Mesodermal cell (in vitro differentiated cells): ENCODE measurements around the gene PYGB.

Experiments used
- H3K27ac ChIP-seq: 2 replicates; pipeline ENCODE4 v1.7.0; 2013; ENCODE audit warnings: mild to moderate bottlenecking, low read depth, low read length, moderate library complexity; ENCODE audit not compliant: severe bottlenecking
- H3K36me3 ChIP-seq: 2 replicates; pipeline ENCODE4 v1.7.1; 2013; ENCODE audit warnings: mild to moderate bottlenecking, low read length, moderate library complexity; ENCODE audit not compliant: control insufficient read depth, insufficient read depth
- H3K4me1 ChIP-seq: one replicate; pipeline ENCODE4 v1.7.1; 2013; ENCODE audit warnings: mild to moderate bottlenecking, low read length; ENCODE audit not compliant: insufficient read depth, control insufficient read depth, poor library complexity, severe bottlenecking
- H3K4me3 ChIP-seq: 2 replicates; pipeline ENCODE4 v1.7.0; 2013; ENCODE audit warnings: low read length, control low read depth, mild to moderate bottlenecking; ENCODE audit not compliant: insufficient read depth, poor library complexity, severe bottlenecking; ENCODE audit errors: extremely low read depth
- H3K9me3 ChIP-seq: 2 replicates; pipeline ENCODE4 v1.7.1; 2013; ENCODE audit warnings: mild to moderate bottlenecking, low read length, moderate library complexity; ENCODE audit not compliant: control insufficient read depth
- WGBS, 2 experiments: methylation state at CpG; one replicate each; pipeline ENCODE4 v1.1.5; 2013; ENCODE audit warnings: missing lambda C conversion rate in 2 of 2; ENCODE audit not compliant: insufficient coverage in 2 of 2; 5-methylcytosine and 5-hydroxymethylcytosine counted together

Gene PYGB

GRCh38 chr20:25294459-25295385, 46.8 kb downstream of the PYGB start:
- H3K27ac ChIP-seq, result no peak overlapping the region
- 68 to 70% methylated on average over 21 to 22 of the region's 22 CpGs for WGBS, 2 experiments
- H3K9me3 ChIP-seq, result no peaks in the 10 kb centered on the region
- no peak overlapping the region for H3K4me3 ChIP-seq
- peaks cover 15% of the 10 kb centered on the region for H3K4me1 ChIP-seq
- peaks cover 60% of the 10 kb centered on the region for H3K36me3 ChIP-seq

GRCh38 chr20:25295386-25296093, 47.7 kb downstream of the PYGB start:
- Histone ChIP-seq H3K4me1 (peaks cover 23% of the 10 kb centered on the region), H3K36me3 (peaks cover 55% of the 10 kb centered on the region), H3K9me3 (no peaks in the 10 kb centered on the region), H3K27ac (no peak overlapping the region), H3K4me3 (no peak overlapping the region)
- WGBS, 2 experiments, result 81 to 85% methylated on average over 9 to 10 of the region's 10 CpGs

GRCh38 chr20:25296094-25297093, 48.5 kb downstream of the PYGB start:
- H3K27ac ChIP-seq, result peak overlapping the region; percentile 10

GRCh38 chr20:25297141-25297905, 49.4 kb downstream of the PYGB start:
- no peak overlapping the region for H3K4me3 ChIP-seq
- H3K4me1 ChIP-seq, result peaks cover 31% of the 10 kb centered on the region
- no peaks in the 10 kb centered on the region for H3K9me3 ChIP-seq
- peaks cover 46% of the 10 kb centered on the region for H3K36me3 ChIP-seq
- no peak overlapping the region for H3K27ac ChIP-seq
- WGBS, 2 experiments, result 95 to 96% methylated on average over 4 to 7 of the region's 10 CpGs

More at GRCh38 chr20:25296094-25297093, 48.5 kb downstream of the PYGB start:
- Histone ChIP-seq H3K9me3 (no peaks in the 10 kb centered on the region), H3K4me1 (peaks cover 31% of the 10 kb centered on the region), H3K4me3 (no peak overlapping the region), H3K36me3 (peaks cover 47% of the 10 kb centered on the region)
- WGBS, 2 experiments, result 97 to 98% methylated on average over 21 to 22 of the region's 24 CpGs

GRCh38 chr20:25299806-25300205, 51.9 kb downstream of the PYGB start:
- no peak overlapping the region for H3K4me3 ChIP-seq
- H3K9me3 ChIP-seq, result no peaks in the 10 kb centered on the region
- H3K27ac ChIP-seq, result peak overlapping the region; percentile 45
- peaks cover 31% of the 10 kb centered on the region for H3K4me1 ChIP-seq
- WGBS, 2 experiments, result 84 to 97% methylated on average over 5 to 6 of the region's 9 CpGs
- peaks cover 64% of the 10 kb centered on the region for H3K36me3 ChIP-seq

- 76 to 79% methylated on average over 11 to 12 of the region's 13 CpGs for WGBS, 2 experiments
- H3K4me1 ChIP-seq, result peaks cover 29% of the 10 kb centered on the region
- no peaks in the 10 kb centered on the region for H3K9me3 ChIP-seq
- H3K4me3 ChIP-seq, result no peak overlapping the region
- H3K36me3 ChIP-seq, result peaks cover 65% of the 10 kb centered on the region
- peak overlapping the region; percentile 45 for H3K27ac ChIP-seq
Measured at GRCh38 chr20:25300496-25301170, 52.7 kb downstream of the PYGB start.

DNA sequence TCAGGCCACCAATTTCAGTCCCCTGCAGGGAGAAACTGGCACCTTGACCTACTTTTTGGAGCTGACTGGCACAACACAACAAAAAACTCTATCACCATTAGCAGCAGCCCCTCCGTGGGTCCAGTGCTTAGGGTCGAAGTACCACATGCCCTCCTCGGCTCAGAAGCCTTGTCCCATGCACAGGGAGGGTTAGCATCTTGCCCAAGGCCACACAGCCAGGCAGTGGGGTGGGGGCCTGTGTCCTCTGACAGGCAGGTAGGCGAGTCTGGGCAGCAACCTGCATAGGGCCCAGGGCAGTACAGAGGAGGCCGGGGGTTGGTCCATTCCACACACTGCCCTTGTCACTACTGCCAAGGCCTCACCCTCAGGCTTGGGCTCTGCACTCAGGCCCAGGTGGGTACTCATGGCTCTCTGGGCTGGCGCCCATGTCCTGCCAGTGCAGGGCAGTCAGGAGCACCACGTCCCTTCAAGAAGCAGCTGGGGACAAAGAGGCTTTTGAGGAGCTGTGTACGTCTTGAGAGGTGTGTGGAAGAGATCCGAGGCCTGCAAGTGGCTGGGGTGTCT, 53.6 kb downstream of the PYGB start:
- H3K27ac ChIP-seq, result no peak overlapping the region
- H3K4me1 ChIP-seq, result peaks cover 24% of the 10 kb centered on the region
- 95% methylated on average over 8 to 9 of the region's 9 CpGs for WGBS, 2 experiments
- H3K36me3 ChIP-seq, result peaks cover 65% of the 10 kb centered on the region
- no peaks in the 10 kb centered on the region for H3K9me3 ChIP-seq
- no peak overlapping the region for H3K4me3 ChIP-seq

DNA sequence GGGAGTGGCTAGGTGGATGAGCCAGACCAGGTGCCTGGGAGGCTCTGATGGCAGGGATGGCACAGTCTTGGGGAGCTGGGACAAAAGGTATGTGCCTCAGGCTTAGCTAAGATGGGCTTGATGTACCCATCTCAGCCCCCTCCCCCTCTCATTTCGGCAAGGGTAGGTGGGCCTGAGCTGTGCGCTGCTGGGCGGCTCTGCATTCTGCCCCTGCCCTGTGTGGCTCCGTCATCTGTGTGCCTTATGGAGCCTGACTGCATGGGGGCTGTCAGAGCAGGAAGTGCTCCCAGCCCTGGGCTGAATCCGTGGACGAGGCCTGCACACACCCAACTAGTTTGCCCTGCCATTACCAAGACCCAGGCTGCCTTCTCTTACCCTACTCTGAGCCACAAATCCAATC, 54.7 kb downstream of the PYGB start:
- H3K4me3 ChIP-seq, result no peak overlapping the region
- H3K27ac ChIP-seq, result no peak overlapping the region
- no peaks in the 10 kb centered on the region for H3K9me3 ChIP-seq
- WGBS, 2 experiments, result 93 to 95% methylated on average over 4 to 5 of the region's 6 CpGs
- peaks cover 64% of the 10 kb centered on the region for H3K36me3 ChIP-seq
- peaks cover 19% of the 10 kb centered on the region for H3K4me1 ChIP-seq

GRCh38 chr20:25303292-25304024, 55.6 kb downstream of the PYGB start:
- H3K36me3 ChIP-seq, result peaks cover 62% of the 10 kb centered on the region
- WGBS, 2 experiments, result 94 to 98% methylated on average over 9 to 10 of the region's 12 CpGs

More at GRCh38 chr20:25303292-25304024, 55.6 kb downstream of the PYGB start:
- Histone ChIP-seq H3K4me3 (no peak overlapping the region), H3K4me1 (peaks cover 19% of the 10 kb centered on the region), H3K9me3 (no peaks in the 10 kb centered on the region), H3K27ac (no peak overlapping the region)
